ENCODE data around the gene ITPKB.

The ITPKB gene

DNA sequence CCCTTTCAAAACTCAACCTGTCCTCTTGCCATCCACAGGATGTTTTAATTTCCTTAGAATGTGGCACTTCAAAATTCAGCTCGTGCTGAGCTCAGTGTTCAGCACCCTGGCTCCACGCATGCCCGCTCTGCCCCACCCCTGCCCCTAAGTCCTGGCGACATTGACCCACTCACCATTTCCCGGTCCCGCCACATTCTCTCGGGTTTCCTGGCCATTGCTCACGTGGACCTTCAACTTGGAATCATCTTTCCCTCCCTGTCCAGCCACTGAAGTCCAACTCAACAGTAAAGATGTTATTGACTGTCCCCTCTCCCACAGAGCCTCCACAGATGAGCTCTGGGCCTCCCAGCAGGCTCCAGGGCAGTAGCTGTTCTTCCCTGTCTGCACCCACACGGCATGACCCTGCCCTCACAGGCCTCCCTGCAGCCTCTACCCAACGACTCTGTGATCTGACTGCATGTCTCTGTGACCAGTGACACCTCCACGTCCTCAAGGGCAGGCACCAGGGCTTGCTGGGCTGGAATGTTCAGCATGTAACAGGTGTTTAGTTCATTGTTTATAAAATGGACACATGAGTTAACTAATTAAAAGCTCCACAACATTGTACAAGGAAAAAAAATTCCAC is 53.8 kb downstream of the ITPKB start:
- DNase-seq (ENCODE audit: low spot score): no peak

DNA sequence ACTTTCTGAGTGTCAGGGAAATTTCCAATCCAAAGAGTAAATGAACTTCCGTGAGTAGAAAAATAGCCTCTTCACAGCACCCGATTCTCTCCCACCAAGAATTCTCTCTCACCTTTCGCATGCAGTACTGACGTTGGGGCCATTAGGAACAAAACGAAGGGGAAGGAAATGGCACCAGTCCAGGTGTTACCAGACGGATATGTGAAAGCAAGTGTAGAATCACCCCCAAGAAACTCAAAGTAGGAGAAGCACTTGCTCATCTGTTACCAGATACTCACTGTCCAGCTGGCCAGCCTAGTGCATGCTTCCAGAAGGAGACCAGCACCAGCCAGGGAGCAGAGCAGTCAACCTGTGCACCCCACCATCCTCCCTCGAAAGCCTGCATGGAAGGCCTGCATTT is 55.1 kb downstream of the ITPKB start:
- DNase-seq (ENCODE audit: low spot score): no peak

DNA sequence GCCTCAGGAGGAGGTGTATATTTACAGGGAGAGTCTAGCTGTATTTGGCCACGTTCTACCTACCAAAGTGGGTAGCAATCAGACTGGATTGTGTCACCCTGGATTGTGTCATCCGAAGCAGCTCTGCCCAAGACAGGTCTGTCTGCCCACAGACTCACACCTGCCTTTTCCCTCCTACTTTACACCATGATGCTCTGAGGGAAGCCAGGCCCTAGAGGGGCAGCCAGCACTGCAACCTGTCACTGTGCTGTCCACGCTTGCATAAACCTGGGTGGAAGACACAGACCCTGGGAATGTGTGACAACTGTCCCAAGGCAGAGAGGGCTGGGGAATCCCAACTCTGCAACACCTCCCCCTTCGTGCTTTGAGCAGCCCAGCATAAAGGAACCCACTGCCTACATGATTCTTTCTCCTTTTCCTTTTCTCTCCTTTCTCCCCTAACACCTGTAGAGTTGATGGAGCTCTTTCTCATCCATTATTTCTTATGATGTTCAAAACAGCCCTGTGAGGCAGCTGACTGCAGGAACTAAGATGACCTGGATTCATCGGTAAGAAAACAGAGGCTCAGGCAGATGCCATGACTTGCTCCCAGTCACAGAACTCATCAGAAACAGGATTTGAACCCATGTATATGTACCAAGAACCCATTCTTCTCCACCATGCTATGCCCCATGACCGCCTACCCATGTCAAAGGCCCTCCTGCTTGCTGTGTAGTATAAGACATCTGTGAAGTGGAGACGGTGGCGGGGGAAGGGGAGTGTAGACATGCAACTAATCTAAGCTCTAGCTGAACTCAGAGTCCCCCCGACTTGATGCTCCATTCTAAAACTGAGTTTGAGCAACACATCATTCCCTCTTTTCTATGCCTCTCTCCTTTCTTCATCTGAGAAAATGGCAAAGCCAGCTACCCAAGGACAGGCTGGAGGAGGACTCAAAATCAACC is 55.9 kb downstream of the ITPKB start:
- no peak for DNase-seq (ENCODE audit: low spot score)

DNA sequence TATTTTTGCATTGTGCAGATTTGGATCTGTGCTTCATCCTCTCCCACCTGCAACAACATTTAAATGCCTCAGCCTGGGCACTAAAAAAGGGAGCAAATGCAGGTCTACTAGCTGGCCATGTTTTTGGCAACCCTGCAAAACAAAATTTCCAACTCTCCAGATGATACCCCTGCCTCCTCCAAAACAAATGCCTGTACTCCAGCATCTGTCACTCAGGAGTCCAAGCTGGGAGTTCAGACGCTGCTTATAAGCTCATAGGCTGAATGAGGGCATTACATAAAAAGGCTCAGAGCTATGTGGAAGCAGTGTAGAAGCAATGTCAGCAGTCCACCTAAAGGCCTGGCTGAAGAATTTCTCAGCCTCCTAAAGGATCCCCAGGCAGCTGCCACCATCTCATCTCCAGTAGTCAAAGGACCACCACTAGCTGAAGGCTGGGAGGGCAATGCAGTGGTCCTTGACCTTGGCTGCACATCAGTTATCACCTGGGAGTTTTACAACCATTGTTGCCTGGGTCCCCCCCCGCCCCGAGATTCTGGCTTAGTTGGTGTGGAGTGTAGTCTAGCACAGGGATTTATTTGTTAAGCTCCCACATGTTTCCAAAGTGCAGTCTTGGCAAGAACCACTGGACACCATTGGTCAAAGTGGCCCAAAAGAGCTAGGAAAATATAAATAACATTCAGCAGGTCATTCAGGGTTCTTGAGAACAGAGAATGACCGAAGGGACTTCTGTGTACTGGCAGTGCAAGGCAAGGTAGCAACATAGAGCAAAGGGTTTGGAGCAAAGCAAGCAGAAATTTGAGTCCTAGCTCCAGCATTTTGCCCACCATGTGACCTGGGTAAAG is 57.2 kb downstream of the ITPKB start:
- no peak for DNase-seq (ENCODE audit: low spot score)

DNA sequence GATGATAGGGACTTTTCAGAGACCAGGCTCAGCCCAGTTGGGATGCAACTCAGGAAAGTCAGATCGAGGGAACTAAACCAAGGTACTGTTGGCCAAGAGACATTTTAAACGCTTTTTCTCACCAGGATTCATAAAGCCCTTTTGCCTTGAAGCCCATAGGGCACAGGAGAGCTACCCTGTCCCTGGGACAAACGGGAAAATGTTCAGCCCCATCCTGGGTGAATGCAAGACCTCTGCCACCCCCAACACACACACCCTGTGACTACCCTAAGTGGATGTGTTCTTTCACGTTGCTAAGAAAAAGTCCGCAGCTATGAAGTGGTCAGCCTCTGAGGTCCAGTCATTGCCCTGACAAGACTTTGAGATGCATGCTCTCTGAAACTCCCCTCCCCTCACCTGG is 58.4 kb downstream of the ITPKB start:
- DNase-seq (ENCODE audit: low spot score): no peak

DNA sequence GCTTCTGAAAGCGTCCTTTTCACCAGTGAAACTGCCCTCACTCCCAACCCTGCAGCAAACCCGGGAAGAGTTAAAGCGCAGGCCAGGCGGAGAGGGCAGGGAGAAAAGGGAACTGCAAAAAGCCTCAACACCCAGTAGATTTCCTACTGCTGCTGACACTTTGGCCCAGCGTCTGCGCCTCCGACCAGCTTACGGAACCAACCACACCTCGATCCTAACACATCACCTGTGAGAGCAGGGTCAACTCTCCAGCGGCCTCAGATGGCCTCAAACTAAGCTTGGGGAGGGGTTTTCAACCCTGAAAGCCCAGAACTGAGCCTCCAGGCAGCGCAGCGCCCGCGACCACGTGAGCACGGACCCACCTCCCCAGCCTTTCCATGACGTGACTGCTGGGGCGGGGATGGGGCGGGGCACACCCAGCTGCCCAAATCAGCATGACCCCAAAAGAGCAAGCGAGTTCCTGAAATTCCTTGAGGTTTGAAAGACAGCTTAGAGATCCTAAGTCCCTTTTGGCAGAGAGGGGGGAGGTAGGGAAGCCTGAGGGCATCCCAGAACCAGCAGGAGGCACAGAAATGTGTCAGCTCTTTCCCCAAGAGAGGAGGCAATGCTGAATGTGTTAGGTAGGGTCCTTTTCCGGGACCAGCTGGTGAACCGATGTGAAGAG is 59.1 kb downstream of the ITPKB start:
- DNase-seq (ENCODE audit: low spot score): peak; percentile 80

DNA sequence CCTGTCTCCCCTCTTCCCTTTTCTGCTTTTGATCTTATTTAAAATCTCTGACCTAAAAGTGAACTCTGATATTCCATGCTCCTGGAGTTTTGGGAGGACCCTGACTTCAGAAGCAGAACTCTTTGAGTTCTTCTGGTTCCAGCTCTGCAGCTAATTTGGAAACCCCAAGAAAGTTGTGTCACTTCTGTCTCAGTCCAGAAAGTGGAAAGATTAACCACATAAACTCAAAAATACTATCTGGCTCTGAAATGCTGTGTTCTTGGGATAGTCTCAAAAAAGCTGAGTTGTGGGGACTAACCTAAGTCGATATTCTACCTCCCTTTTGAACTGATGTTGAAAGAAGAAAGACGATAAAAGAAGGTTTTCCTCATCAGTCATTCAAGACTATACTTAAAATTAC is 59.8 kb downstream of the ITPKB start:
- no peak for DNase-seq (ENCODE audit: low spot score)

DNA sequence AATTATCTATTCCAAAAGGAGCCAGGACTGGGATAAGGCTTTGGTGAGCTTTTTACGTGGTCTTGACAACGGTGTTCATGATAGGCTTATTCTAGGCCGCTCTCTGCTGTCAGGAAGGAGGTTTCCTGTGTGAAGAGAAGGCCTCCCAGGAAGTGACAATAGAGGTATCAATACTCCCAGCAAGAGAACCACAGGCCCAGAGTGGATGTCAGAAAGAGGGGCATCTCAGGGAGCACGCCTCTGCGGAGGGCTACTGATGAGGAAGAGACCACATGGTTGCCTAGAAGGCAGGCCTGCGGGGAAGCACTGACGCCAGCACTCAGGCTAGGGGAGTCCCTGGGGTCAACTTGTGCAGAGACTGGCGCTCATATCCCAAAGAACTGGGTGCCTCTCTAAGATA is 60.4 kb downstream of the ITPKB start:
- no peak for DNase-seq (ENCODE audit: low spot score)

DNA sequence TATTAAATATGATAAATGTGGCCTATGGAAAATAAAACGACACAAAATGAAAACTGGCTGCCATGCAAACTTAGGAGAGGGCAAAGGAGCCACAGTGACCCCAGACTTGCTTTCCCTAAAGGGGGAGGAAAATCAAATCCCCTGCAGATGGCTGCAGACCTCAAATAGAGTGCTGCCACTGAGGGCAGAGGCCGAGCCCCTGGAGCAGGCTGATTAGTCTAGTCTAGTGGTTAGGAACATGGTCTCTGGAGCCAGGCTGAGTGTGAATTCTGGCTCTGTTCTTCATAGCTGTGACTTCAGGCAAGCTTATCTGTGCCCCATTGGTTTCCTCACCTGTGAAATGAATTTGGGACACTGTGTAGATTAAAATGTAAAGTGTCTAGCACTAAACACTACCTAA is 60.8 kb downstream of the ITPKB start:
- no peak for DNase-seq (ENCODE audit: low spot score)

DNA sequence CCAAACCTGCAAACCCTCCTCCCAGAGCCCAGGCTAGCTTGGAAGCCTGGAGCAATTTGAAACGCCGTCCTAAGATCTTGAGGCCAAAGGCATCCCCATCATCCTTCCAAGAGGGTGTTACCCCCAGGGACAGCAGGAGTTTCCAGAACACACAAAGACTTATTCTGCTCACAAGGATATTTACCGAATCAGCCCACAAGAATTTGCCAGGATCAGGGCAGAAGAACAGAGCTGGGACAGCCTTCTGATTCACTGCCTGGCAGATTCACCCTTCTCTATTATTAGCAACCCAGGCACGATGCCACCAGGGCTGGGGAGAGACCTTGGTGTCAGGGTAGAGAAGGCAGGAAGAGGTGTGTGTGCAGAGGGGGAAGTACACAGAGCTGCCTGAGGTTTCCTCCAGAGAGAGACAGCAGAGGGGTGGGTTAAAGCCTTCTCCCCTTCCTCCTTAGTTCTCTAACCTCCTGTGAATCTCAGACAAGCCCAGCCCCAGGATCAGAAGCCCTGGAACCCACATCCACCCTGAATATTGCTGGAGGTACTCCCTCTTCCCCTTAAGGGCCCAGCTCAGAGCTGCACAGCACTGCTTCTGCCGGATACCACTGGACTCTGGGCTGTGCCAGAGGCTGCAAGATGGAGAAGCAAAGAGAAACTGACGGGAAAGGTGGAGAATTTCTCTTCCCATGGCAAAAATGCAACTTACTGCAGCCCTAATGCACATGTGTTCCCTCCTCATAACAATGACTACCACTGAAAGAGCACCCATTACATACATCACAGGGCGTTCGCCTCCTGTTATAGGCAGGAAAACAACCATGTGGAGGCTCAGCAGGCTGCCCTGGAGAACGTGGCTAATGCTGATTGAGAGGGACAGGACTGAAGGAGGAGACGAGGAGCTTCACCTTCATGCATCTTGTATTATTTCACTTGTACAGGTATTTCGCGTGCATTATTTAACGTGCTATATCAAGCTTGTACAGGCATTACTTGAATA is 61.8 kb downstream of the ITPKB start:
- peak; percentile 96 for DNase-seq (ENCODE audit: low spot score)

DNA sequence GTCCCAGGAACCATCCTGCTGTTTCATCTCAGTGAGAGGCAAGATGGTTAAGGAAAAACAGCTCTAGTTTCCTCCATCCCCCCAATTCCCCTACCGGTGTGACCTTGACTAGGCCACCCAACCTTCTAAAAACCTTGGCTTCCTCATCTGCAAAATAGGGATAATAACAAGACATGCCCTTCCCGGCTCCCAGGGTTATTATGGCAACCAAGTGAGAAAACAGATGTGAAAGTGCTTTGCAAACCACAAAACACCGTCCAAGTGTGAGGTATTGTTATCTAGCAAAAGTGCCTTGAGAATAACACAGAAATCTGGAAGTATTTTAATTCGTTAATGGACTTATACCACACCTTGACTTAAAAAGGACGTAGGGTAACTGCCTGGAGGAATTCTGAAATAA is 62.7 kb downstream of the ITPKB start:
- no peak for DNase-seq (ENCODE audit: low spot score)

DNA sequence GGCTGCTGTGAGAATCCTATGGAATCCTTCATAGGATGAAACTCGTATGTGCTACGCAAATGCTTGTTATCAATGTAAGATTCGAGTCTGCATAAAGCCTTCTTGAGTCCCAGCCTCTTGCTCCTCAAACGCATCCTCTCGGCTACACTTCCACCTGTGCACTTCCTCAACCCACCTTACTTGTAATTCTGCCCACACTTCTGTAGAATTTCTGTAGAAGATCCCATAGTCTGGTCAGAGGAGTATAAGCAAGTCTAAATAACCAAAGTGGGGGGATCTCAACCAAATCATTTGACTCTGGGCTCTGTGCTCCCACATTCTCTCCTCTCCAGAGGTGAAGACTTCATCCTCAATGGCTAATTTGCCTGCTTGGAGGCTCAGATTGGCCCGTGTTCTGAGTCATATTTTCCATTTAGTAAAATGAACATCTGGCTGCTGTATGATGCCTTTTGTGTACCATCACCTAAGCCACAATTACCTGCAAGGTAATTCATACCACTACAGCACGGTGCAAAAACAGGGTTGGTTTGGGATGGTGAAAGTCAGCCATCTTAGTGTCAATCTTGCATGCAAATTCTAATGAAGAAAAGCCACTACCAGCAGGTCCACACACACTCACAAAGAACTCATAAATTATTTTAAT is 63.2 kb downstream of the ITPKB start:
- DNase-seq (ENCODE audit: low spot score): no peak

DNA sequence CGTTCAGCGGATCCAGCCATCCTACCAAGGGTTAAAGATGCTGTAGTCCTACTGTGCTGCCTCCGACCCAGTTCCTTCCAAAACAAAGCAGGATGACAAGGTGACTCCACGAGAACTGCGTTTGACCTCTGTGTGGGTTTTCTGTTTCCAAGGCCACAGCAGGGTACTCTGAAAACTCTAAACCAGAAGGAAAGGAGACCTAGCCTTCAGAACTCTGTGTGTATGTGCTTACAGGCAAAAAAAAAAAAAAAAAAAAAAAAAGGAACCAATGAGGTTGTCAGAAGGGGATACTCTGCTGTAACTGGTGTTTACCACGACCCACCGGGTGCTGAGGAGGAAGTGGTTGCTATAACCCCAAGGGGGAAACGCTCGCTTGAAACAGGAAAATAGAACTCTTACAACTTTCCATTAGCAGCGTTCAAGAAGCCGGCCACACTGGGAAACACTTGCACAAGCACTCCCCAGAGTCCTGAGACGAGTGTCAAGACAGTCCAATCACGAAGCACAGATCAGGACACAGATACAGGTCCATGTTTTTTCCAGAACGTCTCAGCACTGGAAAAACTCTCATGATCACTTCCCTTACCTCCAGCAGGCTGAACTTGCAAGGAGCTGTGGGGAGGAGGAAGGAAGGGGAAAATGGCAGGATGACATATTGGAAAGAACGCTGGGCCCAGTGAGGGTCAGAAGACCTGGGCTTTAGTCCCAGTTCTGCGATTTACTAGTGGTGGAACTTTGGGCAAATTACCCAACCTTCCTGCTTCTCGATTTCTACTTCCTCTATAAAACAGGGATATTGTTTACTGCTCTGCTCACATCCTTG is 64.0 kb downstream of the ITPKB start:
- no peak for DNase-seq (ENCODE audit: low spot score)

DNA sequence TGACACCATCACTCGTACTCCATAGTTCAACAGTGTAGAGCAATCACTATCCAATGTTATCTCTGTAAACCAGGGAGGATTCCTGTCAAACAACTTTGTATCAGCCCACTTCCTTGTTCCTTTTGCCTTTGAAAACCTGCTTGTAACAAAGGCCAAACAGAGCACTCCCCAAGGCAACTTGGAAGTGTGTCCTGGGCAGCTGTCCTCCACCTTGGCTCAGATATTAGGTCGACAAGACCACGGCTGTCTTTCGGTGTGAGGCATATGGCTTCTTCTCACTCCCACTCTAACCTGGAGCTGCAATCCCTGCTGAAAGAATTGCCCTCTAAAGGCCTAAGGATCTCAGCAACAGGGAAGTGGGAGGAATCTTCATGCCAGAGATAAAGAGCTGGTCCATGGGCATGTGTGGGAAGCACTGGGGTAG is 66.7 kb downstream of the ITPKB start:
- no peak for DNase-seq (ENCODE audit: low spot score)

DNA sequence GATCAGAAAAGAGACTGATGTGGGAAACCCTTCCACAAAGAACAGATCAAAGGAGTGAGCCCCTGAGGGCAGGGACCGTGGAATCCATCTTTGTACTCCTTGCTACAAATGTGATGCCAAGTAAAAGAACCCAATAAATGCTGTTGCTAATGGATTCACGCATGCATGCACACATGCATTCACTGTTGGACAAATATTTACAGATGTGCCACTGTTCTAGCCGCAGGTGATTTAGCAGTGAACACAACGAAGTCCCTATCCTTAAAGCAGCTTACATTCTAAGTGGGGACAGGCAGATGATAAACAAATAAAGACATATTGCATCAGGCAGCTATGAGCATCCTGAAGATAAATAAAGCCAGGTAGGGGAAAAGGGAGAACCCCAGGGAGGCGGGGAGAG is 67.8 kb downstream of the ITPKB start:
- no peak for DNase-seq (ENCODE audit: low spot score)

DNA sequence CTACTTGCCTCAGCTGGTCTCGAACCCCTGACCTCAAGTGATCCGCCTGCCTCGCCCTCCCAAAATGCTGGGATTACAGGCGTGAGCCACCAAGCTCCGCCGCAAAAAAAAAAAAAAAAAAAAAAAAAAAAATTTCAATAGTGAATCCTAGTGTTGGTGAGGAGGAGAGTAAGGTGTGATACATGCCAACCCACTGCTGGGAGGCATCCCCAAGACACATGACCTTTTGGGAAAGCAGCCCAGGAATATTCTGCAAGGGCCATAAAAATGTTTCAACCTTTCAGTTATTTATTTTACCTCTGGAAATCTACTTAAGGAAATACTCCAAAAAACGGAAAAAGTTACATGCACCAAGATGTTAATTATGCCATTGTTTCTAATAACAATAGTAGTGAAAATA is 69.0 kb downstream of the ITPKB start:
- no peak for DNase-seq (ENCODE audit: low spot score)

DNA sequence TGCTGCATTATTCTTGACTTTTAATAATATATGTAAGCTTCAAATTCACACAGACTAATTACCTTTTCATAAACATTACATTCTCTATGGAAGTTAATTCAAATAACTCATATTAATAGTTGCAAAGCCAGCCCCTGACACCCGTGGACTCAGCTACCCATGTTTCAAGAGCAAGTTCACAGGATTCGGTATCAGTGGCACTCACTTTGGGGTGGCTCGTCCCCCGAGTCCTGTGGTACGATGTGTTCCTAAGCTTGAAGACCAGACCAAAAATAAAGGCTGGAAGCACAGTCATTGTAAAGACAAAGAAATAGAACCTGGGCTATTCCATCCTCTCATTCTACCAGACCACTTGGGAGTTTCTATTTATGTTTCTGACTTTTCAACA is 70.9 kb downstream of the ITPKB start:
- DNase-seq (ENCODE audit: low spot score): no peak

DNA sequence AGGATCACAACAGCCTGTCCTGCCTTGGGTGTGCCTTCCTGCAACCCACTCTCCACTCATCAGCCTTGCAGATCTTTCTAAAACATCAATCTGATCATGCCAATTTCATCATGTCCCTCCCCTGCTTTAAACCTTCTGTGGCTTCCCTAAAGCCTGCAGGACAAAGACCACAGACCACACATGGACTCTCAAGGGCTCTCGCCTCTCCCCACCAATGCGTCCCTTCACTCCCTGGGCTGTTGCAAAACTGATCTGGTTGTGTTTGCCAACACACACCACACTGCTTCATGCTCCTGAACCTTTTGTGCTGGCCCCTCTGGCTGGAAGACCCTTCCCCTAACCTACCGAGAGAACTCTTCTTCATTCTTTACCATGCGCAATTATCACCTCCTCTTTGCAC is 72.4 kb downstream of the ITPKB start:
- DNase-seq (ENCODE audit: low spot score): no peak

DNA sequence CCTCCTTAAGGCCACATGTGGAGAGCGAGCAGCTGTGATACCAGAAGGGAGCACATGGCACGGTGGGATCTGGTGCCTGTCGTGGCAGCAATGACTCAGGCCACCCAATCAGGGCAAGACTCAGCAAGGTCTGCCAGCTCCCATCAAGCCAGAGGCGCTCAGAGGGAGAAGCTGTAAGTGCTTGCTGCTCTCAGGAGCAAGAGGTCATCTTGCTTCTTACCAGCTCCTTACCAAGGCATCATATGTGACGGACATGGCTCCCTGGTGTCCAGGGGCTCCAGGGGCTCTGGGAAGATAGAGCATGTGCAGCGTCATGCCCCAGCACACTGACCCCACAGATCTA is 72.9 kb downstream of the ITPKB start:
- DNase-seq (ENCODE audit: low spot score): no peak
